Activated CD8-positive, alpha-beta memory T cell treated with anti-CD3 and anti-CD28 coated beads, Interleukin-2, amount 50 U/mL, for 24 hours (primary cell): ENCODE results near the gene SF3B3.
"Not testable (repeated sequence)": the region's sequence is repeated elsewhere in the genome, so short reads cannot be mapped to it uniquely, and the experiment has no call there.

Experiments used
- DNase-seq: peaks from one replicate; pipeline ENCODE4 v3.0.0-alpha.2; 2020; ENCODE audit errors: extremely low read depth

SF3B3 gene

GRCh38 chr16:70511833-70512232 is 11.8 kb upstream of the SF3B3 start:
- DNase-seq, result no peak

- DNase-seq, result no peak
Observed at GRCh38 chr16:70512456-70512855, 11.2 kb upstream of the SF3B3 start.

DNA sequence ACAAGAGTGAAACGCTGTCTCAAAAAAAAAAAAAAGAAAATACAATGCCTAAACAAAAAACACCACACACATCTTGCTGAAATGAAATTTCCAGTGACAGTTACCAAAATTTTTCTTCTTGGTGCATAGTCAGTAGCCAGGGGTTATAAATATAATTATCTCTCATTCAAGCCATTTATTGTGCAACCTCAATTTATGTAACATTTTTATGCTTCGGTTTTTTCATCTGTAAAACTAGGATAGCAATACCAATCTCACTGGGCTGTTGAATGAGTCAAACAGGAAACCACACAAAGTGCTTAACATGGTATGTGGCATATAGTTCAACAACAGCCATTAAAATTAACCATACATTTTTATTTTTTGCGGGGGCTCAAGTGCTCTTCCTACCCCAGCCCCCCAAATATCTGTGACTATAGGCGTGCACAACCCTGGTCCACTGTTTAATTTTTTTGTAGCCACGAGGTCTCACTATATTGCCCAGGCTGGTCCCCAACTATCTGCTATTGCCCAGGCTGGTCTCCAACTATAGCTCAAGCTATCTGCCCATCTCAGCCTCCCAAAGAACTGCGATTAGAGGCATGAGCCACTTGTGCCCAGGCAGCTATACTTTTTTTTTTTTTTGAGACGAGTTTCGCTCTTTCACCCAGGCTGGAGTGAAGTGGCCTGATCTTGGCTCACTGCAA is 2.9 kb upstream of the SF3B3 start:
- no peak for DNase-seq

DNA sequence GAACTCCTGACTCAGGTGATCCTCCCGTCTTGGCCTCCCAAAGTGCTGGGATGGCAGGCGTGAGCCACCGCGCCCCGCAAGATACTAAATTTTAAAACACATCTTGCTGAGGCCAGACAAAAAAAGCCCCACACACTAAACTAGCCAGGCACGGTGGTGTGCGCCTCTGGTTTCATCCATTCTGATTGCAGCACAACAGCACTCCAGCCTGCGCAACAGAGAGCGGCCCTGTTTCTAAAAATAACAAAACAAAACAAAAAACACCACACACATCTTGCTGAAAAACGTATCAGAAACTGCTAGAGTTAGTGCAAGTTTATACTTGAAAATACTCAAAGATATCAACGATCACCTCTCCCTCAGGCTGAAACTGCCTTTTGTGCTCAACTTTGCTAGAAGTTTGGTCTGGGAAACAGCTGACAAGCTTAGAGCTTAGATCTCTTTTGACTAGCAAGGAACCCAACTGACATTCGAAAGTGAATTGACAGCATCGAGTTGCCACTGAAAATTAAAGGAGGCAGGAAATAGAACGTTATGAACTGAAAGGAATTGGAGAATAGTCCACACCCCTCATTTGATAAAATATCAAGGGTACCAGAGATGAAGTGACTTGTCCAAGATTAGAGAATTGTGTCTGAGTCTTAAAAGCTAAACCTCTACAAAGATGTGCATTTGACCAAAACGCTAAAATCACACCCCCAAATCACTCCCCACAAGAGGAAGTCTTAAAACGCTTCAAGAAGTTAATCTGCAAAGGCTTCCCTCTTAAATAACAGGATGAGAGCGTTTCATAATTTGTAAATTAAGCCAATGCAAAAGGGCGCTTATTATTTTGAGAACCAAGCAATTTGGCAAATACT is 1.2 kb upstream of the SF3B3 start:
- DNase-seq, result no peak

DNA sequence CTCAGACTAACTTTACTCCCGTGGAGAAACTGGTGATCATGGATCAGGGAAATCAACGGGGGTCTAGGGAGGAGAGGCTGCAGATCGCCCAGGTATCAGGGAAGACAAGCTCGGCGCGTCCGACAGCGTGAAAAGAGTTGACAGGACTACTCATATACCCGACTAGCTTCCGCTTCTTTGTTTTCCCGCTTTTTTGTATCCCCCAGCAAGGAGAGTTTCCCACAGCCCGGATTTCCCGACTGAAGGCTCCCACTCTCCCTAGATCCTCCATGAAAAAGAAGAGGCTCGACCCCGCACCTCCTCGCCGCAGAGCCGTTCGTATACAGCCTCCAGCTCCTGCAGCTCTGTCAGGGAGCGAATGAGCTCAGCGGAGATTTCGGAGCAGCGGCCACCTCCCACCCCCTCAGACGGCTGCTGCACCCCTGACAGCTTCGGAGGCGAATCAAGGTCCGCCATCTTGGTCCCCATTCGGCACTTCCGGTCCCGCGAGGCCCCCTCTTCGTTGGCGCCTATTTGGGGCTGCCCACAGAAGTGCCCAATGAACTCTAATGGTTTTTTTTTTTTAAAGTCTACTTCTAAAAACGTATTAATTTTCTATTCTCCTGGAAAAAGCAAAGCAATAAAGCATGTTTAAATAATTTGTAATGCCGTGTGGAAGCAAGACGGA is 407 bp upstream of the SF3B3 start, which contains the start of gene COG4:
TSS of gene COG4 (minus strand) at position 479 of the 667 bp plus-strand sequence. CDS start at position 468, 11 bp downstream.
- DNase-seq, result peak; percentile 82

- not testable (repeated sequence) for DNase-seq
Observed at GRCh38 chr16:70524399-70524825, 796 bp downstream of the SF3B3 start.

DNA sequence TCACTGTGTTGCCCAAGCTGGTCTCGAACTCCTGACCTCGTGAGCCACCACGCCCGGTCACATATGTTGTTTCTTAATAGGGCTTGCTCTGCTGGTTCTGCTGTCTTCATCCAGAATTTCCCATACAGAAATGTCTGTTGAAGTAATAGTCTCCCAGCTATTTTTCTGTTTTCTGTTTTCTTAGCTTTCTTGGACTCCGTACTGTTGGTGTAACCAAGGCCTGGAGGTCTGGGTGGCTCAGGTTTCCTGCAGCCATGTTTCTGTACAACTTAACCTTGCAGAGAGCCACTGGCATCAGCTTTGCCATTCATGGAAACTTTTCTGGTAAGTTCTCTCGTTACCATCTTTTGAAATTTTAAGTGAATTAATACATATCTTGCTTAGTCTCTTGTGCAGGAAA is 2.8 kb downstream of the SF3B3 start:
- no peak for DNase-seq

GRCh38 chr16:70527315-70527996 is 3.8 kb downstream of the SF3B3 start:
- no peak for DNase-seq

- DNase-seq, result no peak
Observed at GRCh38 chr16:70529051-70529777, 5.6 kb downstream of the SF3B3 start.

DNA sequence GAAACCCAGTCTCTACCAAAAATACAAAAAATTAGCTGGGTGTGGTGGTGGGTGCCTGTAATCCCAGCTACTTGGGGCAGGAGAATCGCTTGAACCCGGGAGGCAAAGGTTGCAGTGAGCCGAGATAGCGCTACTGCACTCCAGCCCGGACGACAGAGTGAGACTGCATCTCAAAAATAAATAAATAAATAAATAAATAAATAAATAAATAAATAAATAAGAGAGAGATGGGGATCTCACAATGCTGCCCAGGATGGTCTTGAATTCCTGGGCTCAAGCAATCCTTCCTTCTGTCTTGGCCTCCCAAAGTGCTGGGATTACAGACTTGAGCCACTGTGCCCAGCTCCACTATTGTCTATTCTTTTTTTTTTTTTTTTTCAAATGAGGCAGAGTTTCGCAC is 6.3 kb downstream of the SF3B3 start:
- DNase-seq, result not testable (repeated sequence)

DNA sequence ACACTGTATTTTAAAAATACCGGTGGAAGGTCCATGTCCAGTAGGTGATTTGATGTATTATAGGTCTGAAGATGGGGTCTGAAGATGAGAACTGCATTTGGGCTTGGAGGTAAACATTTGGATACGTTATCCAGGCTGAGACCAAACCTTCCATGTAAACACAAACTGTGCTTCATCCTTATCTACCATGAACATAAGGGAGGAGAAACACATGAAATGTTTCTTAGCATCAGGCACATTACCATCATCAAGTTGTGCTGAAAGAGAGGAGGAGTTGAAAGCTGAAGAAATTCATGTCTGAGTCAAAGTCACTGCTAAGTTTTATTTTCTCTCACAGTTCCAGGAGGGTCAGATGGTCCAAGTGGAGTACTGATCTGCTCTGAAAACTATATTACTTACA is 11.4 kb downstream of the SF3B3 start:
- DNase-seq, result no peak

DNA sequence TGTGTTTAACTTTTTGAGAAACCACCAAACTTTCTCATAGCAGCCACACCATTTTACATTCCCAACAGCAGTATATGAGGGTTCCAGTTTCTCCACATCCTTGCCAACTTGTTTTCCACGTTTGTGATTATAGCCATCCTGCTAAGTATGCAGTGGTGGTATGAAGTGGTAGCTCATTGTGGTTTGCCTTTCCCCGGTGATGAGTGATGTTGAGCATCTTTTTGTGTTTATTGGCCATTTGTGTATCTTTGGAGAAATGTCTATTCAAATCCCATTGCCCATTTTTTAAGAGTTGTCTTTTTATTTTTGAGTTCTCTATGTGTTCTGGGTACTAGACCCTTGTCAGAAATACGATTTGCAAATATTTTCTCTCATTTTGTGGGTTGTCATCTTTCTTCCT is 17.4 kb downstream of the SF3B3 start:
- no peak for DNase-seq

- DNase-seq, result no peak
Observed at GRCh38 chr16:70544548-70544947, 20.9 kb downstream of the SF3B3 start.

GRCh38 chr16:70548936-70549335 is 25.3 kb downstream of the SF3B3 start:
- no peak for DNase-seq

DNA sequence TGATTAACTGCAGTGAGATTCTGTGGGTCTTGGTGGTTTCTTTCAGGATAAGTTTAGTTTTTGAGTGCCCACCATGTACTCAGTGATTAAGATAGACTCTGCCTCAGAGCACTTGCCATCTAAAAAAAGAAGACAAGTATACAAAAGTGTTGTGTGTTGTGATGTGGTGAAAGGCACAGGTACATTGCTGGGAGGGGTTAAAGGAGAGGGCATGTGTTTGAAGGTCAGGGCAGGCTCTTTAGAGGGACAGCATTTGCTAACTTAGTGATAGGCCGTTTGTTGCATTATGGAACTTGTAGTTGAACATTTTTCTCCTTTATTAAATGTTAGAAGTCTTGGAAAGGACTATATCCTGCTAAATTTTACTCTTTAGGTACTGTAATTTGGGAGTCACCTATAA is 26.5 kb downstream of the SF3B3 start:
- no peak for DNase-seq

DNA sequence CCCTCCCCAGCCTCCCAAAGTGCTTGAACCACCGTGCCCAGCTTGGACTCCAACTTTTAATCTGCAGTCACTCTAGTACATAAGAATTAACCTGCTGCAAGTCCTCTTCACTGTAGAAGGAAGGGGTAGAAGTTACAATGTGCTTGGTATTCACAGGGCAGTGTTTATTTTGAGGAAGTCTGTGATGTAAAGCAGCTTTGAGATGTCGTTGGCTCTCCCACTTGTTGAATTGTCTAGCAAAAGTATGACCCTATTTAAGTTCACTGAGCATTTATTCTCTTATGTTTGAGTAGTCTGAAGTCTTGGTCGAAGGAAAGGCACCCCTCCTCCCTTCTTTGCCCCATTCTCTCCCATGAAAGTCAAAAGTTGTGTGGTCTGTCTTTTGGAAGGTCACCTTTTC is 28.2 kb downstream of the SF3B3 start:
- DNase-seq, result no peak

DNA sequence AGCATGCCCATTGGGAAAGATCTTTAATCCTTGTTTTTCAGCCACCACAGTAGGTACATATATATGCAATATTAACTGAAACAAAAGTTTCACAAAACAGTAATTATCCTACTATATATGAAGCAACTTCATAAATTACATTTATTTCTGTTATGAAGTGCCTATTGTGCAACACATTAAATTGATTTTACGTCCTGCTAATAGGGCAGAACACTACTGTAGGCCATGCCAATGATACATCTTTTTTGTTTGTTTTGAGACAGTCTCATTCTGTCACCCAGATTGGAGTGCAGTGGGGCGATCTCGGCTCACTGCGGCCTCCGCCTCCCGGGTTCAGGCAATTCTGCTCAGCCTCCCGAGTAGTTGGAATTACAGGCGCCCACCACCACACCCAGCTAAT is 29.1 kb downstream of the SF3B3 start:
- DNase-seq, result no peak

GRCh38 chr16:70553645-70554044 is 30.0 kb downstream of the SF3B3 start:
- no peak for DNase-seq

DNA sequence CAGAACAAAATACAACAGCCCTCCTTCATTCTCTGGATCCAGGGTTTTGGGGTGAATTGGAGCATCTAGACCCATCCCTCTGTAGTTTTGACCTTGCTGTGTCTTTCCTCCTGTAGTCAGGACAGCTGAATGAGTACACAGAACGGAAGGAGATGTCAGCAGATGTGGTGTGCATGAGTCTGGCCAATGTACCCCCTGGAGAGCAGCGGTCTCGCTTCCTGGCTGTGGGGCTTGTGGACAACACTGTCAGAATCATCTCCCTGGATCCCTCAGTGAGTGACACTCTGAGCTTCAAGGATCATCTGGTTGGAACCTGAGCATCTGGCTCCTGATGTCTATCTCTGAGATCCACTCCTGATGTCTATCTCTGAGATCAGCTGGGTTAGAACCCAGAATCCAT is 32.4 kb downstream of the SF3B3 start:
- DNase-seq, result no peak

DNA sequence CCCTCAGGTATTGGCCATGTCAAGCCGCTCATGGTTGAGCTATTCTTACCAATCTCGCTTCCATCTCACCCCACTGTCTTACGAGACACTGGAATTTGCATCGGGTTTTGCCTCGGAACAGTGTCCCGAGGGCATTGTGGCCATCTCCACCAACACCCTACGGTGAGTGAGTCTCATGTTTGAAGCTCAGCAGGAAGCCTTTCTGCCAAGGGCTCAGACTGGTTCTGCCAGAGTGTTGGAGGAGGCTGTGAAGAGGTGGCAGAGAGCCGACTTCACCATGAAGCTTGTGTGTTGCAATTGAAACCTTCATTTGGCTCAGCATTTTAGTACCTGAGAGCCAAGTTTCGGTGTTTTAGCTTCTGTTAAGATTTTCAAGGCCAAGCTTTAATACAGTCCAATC is 38.0 kb downstream of the SF3B3 start:
- DNase-seq, result no peak

DNA sequence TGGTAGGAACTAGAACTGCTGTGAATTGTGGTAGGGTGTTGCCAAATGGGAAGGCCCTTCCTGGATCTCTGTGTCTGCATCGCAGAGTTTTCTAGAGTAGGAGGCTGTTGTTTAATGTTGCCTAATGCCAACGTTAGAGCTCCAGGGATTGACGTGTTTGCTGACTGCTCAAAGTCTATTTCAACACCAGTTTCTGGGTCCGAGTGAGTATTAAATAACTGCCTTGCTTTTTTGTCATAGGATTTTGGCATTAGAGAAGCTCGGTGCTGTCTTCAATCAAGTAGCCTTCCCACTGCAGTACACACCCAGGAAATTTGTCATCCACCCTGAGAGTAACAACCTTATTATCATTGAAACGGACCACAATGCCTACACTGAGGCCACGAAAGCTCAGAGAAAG is 40.0 kb downstream of the SF3B3 start:
- DNase-seq, result no peak
